NCI-H2196 (cell line): ENCODE results near the gene GTPBP4.
"Not testable (repeated sequence)": the region's sequence is repeated elsewhere in the genome, so short reads cannot be mapped to it uniquely, and the experiment has no call there.

Experiments
- DNase-seq: peaks from one replicate; lab custom pipeline; 2025; ENCODE audit not compliant: unreplicated experiment; lab: John Stamatoyannopoulos, UW

Gene GTPBP4

GRCh38 chr10:1056326-1057105 lies 68.3 kb downstream of the GTPBP4 start, which contains the start of gene WDR37:
TSS of gene WDR37 (plus strand) at chr10:1056385. CDS start at chr10:1072156, 15,771 bp downstream.
- peak; percentile 42 for DNase-seq

GRCh38 chr10:1057106-1057657 lies 68.9 kb downstream of the GTPBP4 start:
- no peak for DNase-seq

- DNase-seq: no peak
Observed at GRCh38 chr10:1058017-1058416, 69.8 kb downstream of the GTPBP4 start.

GRCh38 chr10:1059902-1060301 lies 71.7 kb downstream of the GTPBP4 start:
- no peak for DNase-seq

- no peak for DNase-seq
Observed at GRCh38 chr10:1061930-1062774, 73.9 kb downstream of the GTPBP4 start.

- DNase-seq: no peak
Observed at GRCh38 chr10:1063232-1063865, 75.1 kb downstream of the GTPBP4 start.

- DNase-seq: no peak
Observed at GRCh38 chr10:1064964-1065247, 76.7 kb downstream of the GTPBP4 start.

- not testable (repeated sequence) for DNase-seq
Observed at GRCh38 chr10:1066734-1067133, 78.5 kb downstream of the GTPBP4 start.

GRCh38 chr10:1068380-1069361 lies 80.4 kb downstream of the GTPBP4 start:
- DNase-seq: no peak
